LNCaP clone FGC (cell line): ENCODE data around the gene LANCL1.
A peak's percentile ranks its signal among the peaks of the same experiment; 100 is the strongest.

Source experiments
- DNase-seq: peaks from one replicate; pipeline ENCODE4 v3.0.0-alpha.2; 2011; ENCODE audit warnings: low read depth
- H3K4me3 ChIP-seq: 2 replicates; pipeline ENCODE4 v1.5.1; 2011; ENCODE audit warnings: mild to moderate bottlenecking, low read depth, low read length, control low read depth
- TF ChIP-seq, protein P1 (sequence below): IDR thresholded peaks from 2 replicates; pipeline ENCODE4 v1.5.1; 2012; ENCODE audit warnings: mild to moderate bottlenecking; ENCODE audit not compliant: control insufficient read depth, insufficient read depth; ENCODE audit errors: extremely low read depth

LANCL1 gene

DNA sequence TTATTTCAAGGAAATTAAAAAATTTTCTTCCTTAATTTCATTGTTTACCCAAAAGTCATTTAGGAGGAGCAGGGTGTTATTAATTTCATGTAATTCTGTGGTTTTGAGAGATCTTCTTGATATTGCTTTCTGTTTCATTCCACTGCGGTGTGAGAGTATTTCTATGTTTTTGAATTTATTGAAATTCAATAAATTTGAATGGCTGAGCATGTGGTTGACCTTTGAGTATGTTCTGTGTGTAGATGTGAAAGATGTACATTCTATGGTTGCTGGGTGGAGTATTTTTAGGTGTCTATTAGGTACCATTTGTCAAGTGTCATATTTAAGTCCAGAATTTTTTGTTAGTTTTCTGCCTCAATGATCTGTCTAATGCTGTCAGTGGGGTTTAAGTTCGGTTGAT, 39.4 kb upstream of the LANCL1 start:
- no peak for DNase-seq
- TF ChIP-seq, protein P1, sequence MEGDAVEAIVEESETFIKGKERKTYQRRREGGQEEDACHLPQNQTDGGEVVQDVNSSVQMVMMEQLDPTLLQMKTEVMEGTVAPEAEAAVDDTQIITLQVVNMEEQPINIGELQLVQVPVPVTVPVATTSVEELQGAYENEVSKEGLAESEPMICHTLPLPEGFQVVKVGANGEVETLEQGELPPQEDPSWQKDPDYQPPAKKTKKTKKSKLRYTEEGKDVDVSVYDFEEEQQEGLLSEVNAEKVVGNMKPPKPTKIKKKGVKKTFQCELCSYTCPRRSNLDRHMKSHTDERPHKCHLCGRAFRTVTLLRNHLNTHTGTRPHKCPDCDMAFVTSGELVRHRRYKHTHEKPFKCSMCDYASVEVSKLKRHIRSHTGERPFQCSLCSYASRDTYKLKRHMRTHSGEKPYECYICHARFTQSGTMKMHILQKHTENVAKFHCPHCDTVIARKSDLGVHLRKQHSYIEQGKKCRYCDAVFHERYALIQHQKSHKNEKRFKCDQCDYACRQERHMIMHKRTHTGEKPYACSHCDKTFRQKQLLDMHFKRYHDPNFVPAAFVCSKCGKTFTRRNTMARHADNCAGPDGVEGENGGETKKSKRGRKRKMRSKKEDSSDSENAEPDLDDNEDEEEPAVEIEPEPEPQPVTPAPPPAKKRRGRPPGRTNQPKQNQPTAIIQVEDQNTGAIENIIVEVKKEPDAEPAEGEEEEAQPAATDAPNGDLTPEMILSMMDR, result no peak
- no peak overlapping the region for H3K4me3 ChIP-seq

DNA sequence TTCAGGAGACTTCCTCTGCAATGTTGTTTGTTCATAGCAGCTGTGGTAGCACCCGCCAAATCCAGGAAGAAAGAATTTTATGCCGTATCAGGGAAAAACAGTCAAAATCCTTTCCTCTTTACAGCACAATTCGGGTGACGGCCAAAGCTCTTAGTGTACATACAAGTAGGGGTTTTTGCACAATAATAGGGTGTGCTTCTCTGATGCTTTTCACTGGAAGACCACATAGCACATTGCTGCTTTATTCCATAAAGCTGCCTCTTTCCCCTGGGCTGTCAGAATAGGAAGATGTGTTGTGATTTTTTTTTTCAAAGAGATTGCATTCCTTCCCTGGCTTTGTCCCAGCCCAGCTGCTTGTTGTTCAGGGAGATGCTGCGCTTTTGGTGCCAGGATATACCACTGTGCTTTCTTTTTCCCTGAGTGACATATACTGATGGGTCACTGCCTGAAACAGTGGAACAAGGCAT, 27.2 kb upstream of the LANCL1 start:
- no peak overlapping the region for H3K4me3 ChIP-seq
- no peak for DNase-seq
- TF ChIP-seq, protein P1, result no peak

DNA sequence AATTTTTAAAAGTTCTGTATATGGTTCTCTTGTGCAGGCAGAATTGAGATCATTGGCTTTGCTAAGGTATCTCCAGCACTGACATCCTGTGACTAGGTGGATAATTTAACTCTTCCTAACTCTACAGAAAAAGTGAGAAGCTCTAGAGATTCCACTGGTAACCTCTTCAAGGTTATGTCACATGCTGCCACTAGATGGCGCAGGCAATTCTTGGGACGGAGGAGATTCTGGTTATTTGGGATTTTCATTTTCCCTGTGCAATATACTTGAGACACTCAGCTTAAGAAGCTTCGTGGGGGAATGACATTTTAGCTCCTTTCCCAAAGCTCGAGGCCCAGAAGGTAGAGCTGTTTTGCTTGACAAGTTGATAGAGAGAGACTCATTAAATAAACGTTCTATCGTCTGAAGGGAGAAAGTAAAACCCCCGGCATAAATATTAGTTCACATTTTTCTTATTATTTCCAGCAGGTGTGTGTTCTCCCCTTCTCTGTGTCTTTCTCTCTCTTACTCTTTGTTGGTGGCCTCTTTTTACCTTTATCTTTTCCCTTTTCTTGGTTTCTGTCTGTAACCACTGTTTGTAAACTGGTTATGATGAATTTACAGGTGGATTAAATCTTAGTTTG, 26.6 kb upstream of the LANCL1 start:
- DNase-seq, result peak; percentile 7
- TF ChIP-seq, protein P1, result peak; percentile 77
- no peak overlapping the region for H3K4me3 ChIP-seq

DNA sequence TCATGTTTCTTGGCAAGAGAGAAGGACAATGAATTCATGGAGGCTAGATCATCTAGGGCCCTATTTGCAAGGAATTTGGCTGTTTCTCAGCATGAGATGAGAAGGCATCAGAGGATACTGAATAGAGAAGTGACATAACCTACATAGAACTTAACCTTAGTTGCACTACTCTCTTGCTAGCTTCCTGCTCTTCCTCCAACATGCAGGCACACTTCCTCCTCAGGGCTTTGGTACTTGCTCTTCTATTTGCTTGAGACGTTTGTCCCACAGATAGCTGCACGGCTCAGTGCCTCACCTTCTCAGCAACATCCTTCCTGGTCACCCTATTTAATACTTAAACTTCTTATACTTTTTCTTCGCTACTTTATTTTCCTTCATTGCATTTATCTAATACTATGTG, 20.0 kb upstream of the LANCL1 start:
- TF ChIP-seq, protein P1, result no peak
- DNase-seq, result no peak
- H3K4me3 ChIP-seq, result no peak overlapping the region

DNA sequence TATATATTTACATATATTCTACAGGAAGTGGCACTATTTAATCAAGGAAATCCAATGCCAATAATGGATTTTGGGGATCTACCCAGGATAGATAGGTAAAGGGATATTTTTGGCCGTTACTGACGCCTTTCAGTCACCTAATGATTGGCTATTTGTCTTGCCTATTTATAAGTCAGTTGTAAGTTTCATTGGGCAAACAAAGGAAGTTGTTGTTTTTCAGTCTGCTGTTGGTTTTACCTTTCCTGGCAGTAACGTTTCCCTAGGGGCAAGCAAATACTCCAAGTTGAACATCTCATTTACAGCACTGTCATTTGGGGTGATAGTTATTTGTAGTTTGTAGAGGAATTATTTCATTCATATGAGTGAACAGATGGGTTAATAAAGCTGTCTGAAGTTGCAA, 17.0 kb upstream of the LANCL1 start:
- TF ChIP-seq, protein P1, result no peak

DNA sequence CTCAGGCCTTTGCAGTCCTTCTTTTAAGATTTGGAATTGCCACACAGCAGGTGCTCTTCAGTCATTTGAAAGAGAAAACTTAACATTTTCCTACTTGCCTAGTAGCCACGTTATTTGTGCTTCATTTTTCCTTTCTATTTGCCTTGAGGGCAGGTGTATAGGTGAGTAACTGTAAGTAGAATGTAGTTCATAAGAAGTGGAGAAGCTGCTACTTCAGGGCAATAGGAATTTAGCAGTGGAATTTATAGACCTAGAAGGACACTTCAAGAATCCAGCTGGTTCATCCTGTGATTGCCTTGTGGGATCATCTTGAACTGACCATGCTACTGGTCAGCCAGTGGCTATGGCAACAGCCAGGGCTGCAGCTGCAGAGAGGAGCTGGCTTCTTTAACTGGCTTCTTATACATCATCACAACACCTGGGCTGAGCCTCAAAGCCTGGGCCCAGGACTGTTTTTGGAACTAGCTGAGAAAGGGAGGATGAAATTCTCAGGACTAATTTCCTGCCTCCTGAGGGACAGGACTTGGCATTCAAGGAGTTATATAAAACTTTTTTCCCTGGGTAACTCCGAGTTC, 5.1 kb upstream of the LANCL1 start:
- TF ChIP-seq, protein P1, result no peak
- H3K4me3 ChIP-seq, result no peak overlapping the region
- no peak for DNase-seq

More for the DNA sequence above, 17.0 kb upstream of the LANCL1 start:
- H3K4me3 ChIP-seq, result no peak overlapping the region
- no peak for DNase-seq

DNA sequence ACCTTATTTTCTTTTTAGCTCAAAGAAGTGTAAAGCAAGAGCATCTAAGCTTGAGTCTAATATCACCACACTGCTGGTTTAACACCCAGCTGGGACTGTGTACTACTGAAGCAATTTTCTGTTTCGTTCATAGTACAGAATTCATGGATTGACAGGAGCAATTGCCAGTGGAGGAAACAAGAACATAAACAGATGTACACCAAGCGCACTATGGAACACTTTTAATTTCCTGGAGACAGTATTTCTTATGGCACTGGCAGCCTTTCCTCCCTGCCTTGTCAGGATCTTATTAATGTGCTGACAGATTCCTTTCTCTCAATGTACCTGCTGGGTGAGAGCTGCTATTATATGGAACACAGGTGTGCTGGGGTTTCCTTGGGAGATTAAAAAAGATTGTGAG, 4.2 kb upstream of the LANCL1 start:
- H3K4me3 ChIP-seq, result no peak overlapping the region
- no peak for DNase-seq
- TF ChIP-seq, protein P1, result no peak
